Activated CD8-positive, alpha-beta memory T cell treated with anti-CD3 and anti-CD28 coated beads, Interleukin-2, amount 50 U/mL, for 24 hours (primary cell): ENCODE results near the gene CCDC9B.

Experiments used
- DNase-seq: peaks from one replicate; pipeline ENCODE4 v3.0.0-alpha.2; 2020; ENCODE audit errors: extremely low read depth

CCDC9B gene

DNA sequence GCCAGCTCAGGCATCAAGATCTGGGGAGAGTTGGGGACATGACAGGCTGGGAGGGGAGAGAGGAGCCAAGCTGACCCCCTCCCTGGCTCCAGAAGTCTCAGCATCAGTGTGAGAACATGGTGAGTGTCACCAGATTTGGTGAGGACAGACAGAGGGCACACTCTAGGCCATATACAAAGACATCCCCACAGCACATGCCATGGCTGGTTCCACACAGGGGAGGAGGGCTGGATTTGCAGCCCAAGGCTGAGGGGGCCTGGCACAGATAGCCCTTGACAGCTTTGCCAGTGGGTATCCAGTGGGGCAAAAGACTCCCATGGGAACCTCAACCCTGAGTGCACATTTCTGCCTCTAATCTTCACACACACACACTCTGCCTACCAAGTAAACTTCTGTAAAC is 47.7 kb downstream of the CCDC9B start:
- DNase-seq, result no peak

DNA sequence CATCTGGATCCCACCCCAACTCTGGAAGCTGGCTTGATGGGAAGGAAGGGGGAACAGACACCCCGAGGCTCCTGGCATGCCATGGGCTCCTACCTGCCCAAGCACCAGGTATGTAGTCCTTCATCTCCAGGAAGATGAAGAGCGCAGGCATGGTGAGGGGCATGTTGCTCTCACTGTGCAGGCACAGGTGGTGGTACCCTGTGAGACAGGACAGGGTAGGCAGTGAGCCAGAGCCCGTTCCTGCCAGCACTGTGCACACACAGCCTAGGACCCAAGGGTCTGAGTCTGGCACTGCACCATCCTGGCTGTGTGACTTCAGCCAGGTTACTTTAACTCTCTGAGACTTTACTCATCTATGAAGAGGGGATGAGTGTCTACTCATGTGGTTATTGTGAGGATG is 48.5 kb downstream of the CCDC9B start:
- no peak for DNase-seq

DNA sequence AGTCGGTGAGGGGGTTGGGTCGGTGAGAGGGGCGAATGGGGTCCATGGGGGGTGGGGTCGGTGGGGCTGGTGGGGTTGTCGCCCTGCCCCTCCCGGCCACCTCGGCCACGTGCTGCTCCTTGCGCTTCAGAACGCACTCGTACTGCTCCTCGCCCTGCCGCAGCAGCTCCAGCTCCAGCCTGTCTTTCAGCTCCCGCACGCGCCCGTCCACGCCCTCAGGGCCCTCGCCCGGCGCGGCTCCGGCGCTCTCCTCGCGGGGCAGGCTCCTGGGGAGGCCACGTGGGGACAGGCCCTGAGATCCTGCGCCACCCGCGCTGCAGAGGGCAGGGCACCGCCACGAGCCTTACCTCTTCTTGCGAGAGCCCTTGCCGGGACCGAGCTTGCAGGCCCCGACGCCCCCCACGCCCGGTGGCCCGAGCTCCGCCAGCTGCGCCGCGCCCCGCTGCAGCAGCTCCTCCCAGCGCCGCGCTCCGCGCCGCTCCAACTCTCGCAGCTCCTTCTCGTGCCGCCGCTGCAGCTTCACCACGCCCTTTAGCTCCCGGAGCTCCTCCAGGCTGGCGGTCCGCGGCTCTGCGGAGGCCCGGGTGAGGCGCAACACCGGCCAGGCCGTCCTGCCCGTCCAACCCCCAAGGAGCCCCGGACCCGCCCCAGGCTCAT is 49.7 kb downstream of the CCDC9B start:
- DNase-seq, result no peak

DNA sequence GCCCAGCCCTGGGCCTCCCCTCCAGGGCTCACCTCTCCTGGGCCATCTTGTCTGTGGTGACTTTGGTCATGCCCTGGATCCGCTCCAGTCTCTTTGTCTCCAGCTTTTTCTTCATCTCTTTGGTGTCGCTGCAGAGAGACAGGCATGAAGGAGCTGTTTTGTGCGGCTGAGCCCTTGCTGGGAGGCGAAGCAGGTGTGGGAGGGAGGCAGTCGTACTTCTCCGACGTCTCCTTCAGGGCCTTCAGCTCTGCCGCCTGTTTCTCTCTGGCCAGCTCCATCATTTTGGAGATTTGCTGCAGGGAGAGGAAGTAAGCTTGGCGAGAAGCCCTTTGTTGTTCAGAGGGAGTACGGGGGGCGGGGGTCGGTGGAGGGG is 50.2 kb downstream of the CCDC9B start:
- no peak for DNase-seq

DNA sequence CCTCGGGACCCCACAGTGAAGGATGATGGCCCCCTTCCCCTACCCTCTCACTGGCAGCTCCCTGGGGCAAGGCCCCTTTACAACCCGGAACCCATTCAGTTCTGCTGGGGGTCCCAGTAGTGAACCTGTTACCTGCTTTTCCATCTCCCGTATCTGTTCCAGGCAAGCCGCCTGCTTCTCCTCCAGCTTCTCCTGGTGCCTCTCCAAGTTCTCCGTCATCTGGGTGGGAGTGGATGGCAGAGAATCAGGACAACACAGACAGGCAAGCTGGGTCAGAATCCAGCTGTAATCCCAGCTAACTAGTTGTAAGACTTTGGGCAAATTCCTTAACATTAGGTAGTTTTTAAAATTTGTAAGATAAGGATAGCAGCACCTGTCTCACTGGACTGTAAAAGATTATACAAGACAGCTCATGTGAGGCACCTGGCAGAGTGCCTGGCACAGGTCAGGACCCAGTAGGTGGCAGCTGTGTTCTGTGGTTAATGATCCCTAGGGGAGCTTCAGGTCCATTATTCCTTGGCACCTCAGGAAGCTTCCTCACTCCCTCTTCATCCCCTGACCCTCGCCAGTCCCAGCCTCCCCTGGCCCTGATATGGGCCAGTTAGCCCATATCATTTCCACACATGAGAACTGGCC is 51.5 kb downstream of the CCDC9B start:
- no peak for DNase-seq

DNA sequence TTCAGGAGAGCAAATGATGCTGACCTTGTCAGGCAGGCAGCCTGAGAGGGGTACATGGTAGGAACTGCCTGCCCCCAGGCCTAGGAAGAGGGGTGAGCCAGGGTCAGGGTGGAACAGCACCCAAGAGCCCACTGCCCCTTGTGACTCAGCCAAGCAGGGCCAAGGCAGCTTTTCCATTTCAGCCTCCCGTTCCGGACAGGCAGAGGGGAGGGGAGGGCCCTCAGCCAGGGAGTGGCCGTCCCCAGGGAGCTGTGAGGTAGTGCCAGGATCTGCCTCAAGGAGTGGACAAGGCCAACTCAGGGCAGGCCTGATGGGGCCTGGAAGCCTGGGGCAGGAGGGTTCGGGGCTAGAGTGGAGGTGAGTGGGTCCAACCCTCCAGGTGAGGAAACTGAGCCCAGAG is 52.8 kb downstream of the CCDC9B start:
- DNase-seq, result no peak

DNA sequence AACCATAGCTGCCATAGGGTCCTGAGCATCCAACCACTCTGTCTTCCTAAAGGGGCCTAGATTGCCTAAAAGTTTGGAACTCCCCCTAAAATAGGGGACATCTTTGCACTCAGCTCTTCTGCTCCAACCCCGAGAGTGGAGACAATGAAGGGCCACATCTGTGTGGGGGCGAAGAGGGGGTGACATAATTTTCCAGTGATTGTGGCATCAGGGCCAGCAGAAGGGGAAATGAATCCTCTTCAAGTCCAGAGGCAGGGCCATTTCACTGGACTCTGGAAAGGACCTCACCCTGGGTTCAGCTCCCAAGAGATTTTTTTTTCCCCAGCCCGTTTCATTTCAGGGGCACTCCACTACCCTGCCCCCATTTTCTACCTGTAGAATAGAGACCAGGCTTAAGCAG is 53.2 kb downstream of the CCDC9B start:
- no peak for DNase-seq

DNA sequence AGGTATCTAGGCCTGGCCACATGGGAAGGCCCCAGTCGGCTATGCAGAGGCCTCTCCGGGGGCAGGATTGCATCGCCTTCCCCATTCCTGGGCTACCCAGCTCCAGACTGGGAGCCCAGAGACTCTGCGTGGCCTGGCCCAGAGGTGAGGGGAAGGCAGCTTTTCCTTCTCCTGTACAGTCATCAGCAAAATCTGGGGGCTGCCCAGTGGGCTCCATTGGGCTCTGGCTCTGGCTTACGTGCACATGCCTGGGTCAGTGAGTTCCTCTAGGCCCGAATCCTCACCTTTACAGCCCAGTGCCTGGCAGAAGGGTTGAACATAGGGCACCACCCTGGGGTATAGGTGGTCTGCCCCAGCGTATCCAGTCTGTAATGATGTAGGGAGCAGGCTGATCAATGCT is 53.9 kb downstream of the CCDC9B start:
- no peak for DNase-seq

DNA sequence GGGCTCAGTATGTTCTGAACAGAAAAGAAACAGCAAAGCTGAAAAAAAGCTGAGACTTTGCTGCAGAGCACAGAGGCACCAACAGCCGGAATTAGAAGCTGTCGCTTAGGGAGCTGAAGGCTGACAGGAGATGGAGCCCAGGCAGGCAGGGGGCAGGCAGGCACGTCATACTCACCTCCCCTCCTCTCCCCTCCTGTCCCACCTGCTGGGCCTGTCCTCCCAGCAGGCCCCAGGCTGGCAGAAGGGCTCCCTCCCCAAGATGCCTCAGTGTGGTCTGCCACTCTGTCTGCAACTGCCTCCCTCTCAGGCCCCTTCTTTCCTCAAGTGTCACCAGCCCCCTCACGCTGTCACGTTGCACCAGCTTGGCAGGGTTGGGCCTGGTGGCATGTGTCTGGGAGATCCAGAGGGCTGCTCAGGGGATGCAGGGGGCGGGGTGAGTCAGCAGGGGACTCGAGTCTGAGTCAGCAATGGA is 54.6 kb downstream of the CCDC9B start:
- DNase-seq, result no peak

DNA sequence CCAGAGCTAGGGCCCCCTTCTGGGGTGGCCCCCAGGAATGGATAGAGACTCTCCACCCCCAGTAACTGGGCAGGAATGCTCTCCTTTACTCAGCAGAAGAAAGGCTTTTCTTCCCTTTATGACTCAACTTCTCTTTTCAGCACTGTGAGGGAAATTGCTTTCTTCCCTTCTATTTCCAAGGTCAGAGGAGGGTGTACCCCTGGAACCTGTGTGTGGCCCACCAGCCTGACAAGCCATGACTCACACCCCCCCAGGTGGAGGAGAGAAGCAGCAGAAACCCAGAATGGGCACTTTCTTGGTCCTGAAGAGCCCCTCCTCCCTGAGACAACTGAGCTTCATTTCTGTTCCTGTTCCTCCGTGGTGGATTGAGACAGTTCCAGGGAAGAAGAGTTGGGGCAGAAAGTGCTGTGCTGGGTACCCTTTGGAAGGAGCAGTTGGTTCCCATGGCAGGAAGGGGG is 55.2 kb downstream of the CCDC9B start:
- no peak for DNase-seq

DNA sequence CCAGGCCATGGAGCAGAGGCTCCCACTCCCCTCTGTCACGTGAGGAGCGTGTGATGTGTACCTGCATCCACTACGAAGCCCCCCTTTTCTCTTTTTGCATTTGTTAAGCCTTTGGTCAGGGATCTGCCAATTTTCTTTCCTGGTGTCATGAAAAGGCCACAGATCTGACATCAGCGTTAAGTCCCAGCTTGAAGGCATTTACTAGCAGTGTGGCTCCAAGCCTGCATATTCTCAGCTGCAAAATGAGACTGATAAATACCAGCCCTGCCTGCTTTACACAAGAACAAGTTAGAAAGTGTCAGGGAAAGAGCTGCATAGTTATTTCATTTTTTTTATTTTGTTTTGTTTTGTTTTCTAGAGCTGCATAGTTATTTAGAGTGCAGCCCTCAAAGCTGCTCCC is 55.6 kb downstream of the CCDC9B start:
- DNase-seq, result no peak

DNA sequence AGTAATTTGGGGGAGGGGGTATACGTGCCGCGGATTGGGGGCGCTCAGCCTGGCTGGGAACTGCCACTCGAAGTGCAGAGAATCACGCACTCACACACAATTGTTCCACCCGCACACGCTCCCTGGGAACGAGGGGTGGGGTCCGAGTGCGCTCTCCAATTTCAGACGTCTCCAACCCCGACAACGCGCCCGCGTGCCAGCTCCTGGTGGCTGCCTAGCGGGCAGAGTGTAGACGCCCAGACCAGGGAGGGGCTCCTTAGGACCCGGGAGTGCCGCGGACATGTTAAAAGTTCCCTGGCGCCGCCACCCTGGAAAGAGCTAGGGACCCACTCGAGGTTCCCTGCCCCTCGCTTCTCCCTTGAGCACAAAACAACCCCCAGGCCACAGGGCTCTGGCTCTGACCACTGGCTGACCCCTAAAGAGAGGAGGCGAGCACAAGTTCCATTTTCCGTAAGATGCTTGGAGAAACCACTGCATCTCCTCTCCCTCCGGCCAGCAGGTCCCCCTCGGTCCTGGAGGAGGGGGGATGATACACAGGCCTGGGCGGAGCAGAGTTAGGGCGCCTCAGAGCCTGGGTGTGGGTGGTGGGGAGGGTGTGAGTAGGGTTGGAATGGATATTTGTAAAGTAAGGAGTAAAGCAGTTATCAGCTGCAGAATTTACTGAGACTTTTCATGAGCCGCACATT is 57.0 kb downstream of the CCDC9B start:
- DNase-seq, result no peak

DNA sequence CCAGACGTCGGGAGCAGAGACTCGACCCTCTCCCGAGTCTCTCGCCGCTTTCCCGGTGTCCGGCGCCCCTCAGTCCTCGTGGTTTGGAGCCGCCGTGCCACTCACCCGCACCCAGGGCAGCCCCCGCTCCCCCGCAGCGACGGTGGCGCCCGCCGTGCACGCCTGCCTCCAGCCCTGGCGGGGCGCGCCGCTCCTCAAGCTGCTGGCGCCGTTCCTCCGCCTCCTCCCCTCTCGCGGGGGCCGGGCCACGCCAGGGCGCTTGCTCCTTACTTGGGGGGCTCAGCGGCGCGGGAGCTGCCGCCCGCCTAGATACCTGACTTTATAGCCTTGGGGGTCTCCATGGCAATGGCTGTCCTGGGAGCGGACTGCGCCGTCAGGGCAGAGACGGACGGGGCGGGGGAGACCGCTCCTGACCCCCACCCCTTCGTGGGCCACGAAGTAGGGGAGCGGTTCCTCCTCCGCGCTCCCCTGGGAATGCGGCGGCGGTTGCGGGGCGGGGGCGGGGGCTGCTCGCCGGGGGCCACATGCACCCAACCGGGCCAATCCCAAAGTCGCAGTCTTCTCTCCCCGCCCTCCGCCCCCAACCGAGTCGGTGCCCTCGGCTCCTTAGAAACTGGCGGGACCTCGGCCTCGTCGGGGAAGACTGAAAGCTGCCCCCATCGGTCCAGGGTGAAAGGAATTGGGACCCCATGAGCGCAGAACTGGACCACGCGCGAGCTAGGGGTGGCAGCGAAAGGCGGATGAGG is 57.7 kb downstream of the CCDC9B start, which contains the start of gene ANKRD63:
Gene ANKRD63, minus strand, starts transcription at position 196 of the 746 bp plus-strand sequence. CDS start 478 bp downstream, outside the sequence.
- DNase-seq, result no peak

DNA sequence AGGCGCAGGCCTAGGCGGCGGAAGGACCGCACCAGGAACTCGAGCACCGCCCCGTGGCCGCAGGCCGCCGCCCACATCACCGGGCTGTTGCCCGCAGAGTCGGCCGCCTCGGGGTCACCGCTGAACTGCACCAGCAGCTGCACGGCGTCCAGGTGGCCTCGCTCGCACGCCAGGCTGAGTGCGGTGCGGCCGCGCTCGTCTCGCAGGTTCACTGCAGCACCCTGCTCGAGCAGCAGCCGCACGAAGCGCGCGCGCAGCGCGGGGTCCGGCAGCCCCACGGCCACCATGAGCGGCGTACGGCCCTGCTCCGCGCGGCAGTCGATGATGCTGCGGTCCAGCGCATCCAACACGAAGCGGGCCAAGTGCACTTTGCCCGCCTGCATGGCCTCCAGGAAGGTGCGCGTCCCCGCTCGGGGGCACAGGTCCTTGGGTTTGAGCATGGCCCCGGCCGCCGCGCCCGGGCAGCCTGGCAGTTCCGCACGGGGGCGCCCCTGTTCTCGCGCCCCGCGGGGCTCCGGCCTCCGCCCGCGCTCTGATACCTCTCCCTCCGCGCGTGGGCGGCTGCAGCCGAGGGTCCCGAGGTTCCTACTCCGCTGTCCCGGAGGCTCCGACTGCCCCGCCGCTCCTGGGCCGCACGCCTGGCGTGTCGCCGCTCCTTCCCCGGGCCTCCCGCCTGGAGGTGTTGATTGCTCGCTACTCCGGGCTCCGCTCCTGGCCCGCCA is 58.4 kb downstream of the CCDC9B start:
- no peak for DNase-seq

DNA sequence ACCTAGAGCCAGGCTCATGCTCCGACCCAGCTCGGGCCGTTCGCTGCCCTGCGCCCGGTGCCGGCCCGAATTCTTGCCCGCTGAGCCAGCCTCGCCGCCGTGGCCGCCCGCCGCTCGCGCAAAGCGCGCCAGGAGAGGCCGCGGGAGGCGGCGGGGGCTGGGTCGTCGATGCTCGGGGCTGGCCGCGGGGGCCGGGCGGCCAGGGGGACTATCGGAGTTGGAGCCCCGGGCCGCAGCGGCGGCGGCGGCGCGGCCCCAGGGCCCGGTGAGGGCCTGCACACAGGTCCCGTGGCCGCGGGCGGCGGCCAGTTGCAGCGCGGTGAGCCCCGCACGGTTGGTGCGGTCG is 59.0 kb downstream of the CCDC9B start:
- no peak for DNase-seq
